ENCODE measurements around the gene PPAN.

PPAN gene

DNA sequence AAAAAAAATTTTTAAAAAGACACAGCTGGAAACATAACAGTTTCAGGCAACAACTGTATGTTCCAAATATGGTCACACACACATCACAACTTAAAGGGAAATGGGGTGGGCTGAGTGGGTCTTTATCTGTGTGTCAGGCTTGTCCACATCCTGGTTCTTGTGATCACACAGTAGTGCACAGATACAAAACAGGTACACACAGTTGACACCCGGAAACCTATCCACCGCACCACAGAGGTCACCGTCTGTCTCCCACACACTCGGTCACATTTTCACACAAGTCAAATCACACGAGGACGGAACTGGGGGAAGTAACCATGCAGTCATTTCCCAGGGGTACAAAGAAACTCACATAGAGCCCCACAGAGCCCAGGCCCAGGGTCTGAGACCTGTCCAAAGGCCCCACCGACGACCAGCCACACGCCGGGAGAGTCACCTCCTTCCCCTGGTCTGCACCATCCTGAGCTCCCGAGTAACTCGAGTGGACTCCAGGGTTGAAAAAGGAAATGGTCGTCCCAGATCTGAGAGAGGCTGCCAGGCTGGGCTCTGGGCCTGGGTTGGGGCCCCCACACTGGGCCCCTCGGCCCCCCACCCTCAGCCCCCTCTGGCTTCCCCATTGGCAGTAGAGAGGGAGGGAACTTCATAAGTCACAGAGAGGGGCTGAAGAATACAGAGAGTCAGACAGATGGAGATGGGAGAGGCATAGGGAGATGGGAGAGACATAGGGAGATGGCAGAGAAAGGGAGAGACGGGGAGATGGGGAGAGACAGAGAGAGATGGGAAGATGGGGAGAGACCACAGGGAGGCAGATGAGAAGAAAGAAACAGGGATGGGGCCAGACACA, 1.3 kb upstream of the PPAN start:
- DNase-seq (ENCODE audit: low spot score), result peak; percentile 80
- TF ChIP-seq, protein P1, sequence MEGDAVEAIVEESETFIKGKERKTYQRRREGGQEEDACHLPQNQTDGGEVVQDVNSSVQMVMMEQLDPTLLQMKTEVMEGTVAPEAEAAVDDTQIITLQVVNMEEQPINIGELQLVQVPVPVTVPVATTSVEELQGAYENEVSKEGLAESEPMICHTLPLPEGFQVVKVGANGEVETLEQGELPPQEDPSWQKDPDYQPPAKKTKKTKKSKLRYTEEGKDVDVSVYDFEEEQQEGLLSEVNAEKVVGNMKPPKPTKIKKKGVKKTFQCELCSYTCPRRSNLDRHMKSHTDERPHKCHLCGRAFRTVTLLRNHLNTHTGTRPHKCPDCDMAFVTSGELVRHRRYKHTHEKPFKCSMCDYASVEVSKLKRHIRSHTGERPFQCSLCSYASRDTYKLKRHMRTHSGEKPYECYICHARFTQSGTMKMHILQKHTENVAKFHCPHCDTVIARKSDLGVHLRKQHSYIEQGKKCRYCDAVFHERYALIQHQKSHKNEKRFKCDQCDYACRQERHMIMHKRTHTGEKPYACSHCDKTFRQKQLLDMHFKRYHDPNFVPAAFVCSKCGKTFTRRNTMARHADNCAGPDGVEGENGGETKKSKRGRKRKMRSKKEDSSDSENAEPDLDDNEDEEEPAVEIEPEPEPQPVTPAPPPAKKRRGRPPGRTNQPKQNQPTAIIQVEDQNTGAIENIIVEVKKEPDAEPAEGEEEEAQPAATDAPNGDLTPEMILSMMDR (IDR thresholded peaks at IDR 0.05; ENCODE audit: extremely low read depth, missing control alignments), result no peak

DNA sequence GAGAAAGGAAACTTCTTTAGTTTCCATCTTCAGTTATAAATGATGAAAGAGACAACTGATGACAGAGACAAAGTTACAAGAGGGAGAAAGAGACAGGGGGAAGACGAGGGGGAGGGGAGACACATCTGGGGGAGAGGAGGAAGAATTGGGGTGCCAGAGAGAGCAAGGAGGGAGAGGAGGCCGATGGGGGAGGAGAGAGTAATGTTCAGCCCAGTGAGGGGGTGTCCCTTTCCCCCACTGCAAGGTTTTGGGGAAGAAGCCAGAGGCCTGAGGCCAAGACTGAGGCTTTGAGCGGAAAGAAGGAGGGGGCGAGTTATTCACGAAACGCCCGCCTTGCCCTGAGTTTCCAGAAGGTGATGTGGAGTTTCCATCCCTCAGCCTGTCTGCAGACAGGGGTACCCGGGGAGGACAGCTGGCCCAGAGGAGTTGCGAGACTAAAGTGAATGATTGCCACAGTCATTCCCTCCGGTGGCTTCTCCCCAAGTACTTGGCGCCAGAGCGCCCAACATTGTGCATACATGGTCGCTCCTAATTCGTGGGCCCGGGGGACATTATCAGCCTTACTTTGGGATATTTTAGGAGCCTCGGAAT, 558 bp upstream of the PPAN start:
- peak; percentile 78 for DNase-seq (ENCODE audit: low spot score)
- TF ChIP-seq, protein P1 (IDR thresholded peaks at IDR 0.05; ENCODE audit: extremely low read depth, missing control alignments), result no peak

DNA sequence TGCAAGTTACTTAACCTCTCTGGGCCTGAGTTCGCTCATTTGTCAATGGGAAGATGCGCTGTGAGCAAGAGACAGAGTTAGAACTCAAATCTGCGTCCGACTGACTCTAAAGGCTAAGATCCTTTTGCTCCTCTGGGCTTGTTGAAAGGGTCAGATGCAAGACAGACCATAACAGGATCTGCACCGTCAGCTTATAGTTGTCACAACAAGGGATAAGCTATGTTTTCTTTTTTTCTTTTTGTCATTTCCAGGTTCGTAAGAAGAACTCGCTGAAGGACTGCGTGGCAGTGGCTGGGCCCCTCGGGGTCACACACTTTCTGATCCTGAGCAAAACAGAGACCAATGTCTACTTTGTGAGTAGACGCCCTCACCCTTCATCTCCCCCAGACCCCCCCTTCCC, 1.1 kb downstream of the PPAN start:
- TF ChIP-seq, protein P1 (IDR thresholded peaks at IDR 0.05; ENCODE audit: extremely low read depth, missing control alignments), result no peak
- DNase-seq (ENCODE audit: low spot score), result no peak

DNA sequence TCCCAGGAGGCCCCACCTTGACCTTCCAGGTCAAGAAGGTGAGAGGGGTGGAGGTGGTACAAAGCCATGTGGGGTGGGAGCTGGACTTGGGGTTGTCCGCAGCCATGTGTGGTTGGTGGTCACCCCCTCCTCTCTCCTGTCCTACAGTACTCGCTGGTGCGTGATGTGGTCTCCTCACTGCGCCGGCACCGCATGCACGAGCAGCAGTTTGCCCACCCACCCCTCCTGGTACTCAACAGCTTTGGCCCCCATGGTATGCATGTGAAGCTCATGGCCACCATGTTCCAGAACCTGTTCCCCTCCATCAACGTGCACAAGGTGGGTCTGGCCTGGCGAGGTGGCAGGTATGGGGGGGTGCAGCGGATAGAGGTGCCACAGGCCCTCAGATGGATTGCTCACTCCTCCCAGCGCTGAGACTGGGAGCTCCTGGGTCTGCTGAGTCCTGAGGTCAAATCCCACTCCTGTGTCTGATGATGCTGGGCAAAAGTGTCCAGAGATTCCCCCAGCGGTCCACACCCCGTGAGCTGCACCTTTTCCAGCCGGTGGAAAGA, 1.7 kb downstream of the PPAN start:
- TF ChIP-seq, protein P1 (IDR thresholded peaks at IDR 0.05; ENCODE audit: extremely low read depth, missing control alignments), result no peak

DNA sequence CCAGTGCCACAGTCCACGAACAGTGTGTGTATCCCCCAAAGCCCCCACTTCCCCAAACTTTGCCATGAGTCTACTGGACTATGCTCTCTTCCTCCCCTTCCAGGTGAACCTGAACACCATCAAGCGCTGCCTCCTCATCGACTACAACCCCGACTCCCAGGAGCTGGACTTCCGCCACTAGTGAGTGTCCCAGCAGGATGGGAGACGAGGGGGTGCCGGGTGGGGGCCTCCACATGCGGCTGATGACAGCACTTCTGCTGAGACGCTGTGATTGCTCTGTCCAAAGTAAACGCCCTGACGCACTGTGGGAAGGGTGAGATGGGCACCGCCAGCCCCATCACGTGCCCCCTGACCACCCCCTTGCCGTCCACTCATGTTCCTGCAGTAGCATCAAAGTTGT, 3.4 kb downstream of the PPAN start:
- DNase-seq (ENCODE audit: low spot score), result no peak
- TF ChIP-seq, protein P1 (IDR thresholded peaks at IDR 0.05; ENCODE audit: extremely low read depth, missing control alignments), result no peak

More for the DNA sequence above, 1.7 kb downstream of the PPAN start:
- DNase-seq (ENCODE audit: low spot score), result no peak

DNA sequence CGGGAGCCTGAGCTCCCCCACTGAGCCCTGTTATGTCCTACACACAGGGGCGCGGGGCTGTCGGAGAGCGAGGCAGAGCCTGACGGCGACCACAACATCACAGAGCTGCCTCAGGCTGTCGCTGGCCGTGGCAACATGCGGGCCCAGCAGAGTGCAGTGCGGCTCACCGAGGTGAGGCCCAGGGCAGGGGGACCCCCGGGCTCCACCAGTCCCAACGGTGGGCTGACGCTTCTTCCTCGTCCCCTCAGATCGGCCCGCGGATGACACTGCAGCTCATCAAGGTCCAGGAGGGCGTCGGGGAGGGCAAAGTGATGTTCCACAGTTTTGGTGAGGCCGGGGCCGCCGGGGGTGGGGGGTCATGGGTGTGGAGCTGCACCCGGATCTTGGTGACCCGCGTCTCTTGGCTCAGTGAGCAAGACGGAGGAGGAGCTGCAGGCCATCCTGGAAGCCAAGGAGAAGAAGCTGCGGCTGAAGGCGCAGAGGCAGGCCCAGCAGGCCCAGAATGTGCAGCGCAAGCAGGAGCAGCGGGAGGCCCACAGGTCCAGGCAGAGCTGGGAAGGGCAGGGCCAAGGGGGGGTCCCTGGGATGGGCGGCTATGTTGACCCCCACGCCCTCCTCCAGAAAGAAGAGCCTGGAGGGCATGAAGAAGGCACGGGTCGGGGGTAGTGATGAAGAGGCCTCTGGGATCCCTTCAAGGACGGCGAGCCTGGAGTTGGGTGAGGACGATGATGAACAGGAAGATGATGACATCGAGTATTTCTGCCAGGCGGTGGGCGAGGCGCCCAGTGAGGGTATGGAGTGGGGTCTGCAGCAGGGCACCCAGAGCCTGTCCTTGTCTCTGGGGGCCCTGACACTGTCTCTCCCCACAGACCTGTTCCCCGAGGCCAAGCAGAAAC, 4.2 kb downstream of the PPAN start:
- TF ChIP-seq, protein P1 (IDR thresholded peaks at IDR 0.05; ENCODE audit: extremely low read depth, missing control alignments), result no peak
- DNase-seq (ENCODE audit: low spot score), result no peak

Measured in GM20000 (cell line).